Neural progenitor cell (in vitro differentiated cells): ENCODE data around the gene C12orf60. TPM values are rescaled to one million over a fixed set of nuclear protein-coding genes. Genes with fewer than 3 reads are reported as not detected.

Experiments
- DNase-seq: peaks from one replicate; pipeline ENCODE4 v3.0.0-alpha.2; 2016; ENCODE audit warnings: low spot score
- H2AFZ ChIP-seq: fragments of 200-600 bp; sonication (generic); replicated peaks from 2 replicates; pipeline ENCODE4 v1.6.1; 2016; ENCODE audit warnings: antibody characterized with exemption
- H3F3A ChIP-seq: fragments of 200-600 bp; sonication (generic); 2 replicates; pipeline ENCODE4 v1.6.1; 2016; ENCODE audit warnings: antibody characterized with exemption, low read depth
- H3K27ac ChIP-seq: fragments of 200-600 bp; sonication (generic); 2 replicates; pipeline ENCODE4 v1.5.1; 2016; ENCODE audit warnings: mild to moderate bottlenecking
- H3K27me3 ChIP-seq: fragments of 200-600 bp; sonication (generic); 2 replicates; pipeline ENCODE4 v1.6.1; 2016; ENCODE audit warnings: mild to moderate bottlenecking, moderate library complexity
- H3K36me3 ChIP-seq: fragments of 200-600 bp; sonication (generic); 2 replicates; pipeline ENCODE4 v1.5.1; 2016
- H3K4me1 ChIP-seq: fragments of 200-600 bp; sonication (generic); 2 replicates; pipeline ENCODE4 v1.6.1; 2016; ENCODE audit warnings: mixed run types
- H3K4me2 ChIP-seq: fragments of 200-600 bp; sonication (generic); 2 replicates; pipeline ENCODE4 v1.6.1; 2016
- H3K4me3 ChIP-seq: fragments of 200-600 bp; sonication (generic); 2 replicates; pipeline ENCODE4 v1.5.1; 2016
- H3K79me2 ChIP-seq: fragments of 200-600 bp; sonication (generic); 2 replicates; pipeline ENCODE4 v1.6.1; 2016; ENCODE audit warnings: low read depth
- H3K9ac ChIP-seq: fragments of 200-600 bp; sonication (generic); 2 replicates; pipeline ENCODE4 v1.6.1; 2016
- H3K9me3 ChIP-seq: fragments of 200-600 bp; sonication (generic); 2 replicates; pipeline ENCODE4 v1.5.1; 2016; ENCODE audit warnings: low read depth
- H4K20me1 ChIP-seq: fragments of 200-600 bp; sonication (generic); 2 replicates; pipeline ENCODE4 v1.6.1; 2016; ENCODE audit warnings: low read depth
- H3K27ac Mint-ChIP-seq: 3 replicates; pipeline ENCODE4 v1.8.0; 2021; ENCODE audit warnings: mixed read lengths
- H3K27me3 Mint-ChIP-seq: 2 replicates; pipeline ENCODE4 v1.8.0; 2022; ENCODE audit warnings: low read depth, mild to moderate bottlenecking, inconsistent platforms, moderate library complexity, mixed read lengths; ENCODE audit not compliant: insufficient read depth
- H3K36me3 Mint-ChIP-seq: 3 replicates; pipeline ENCODE4 v1.8.0; 2021; ENCODE audit warnings: mixed read lengths
- H3K4me1 Mint-ChIP-seq: 3 replicates; pipeline ENCODE4 v1.8.0; 2021; ENCODE audit warnings: mixed read lengths
- H3K4me3 Mint-ChIP-seq: 3 replicates; pipeline ENCODE4 v1.8.0; 2021; ENCODE audit warnings: mild to moderate bottlenecking, moderate library complexity, mixed read lengths
- H3K9me3 Mint-ChIP-seq: 3 replicates; pipeline ENCODE4 v1.8.0; 2020; ENCODE audit warnings: mixed read lengths
- CTCF ChIP-seq: fragments of 200-600 bp; sonication (generic); IDR thresholded peaks from 2 replicates; pipeline ENCODE4 v1.5.1; 2017; ENCODE audit warnings: antibody characterized with exemption, mild to moderate bottlenecking
- EZH2 ChIP-seq: fragments of 200-600 bp; sonication (generic); IDR thresholded peaks from 2 replicates; pipeline ENCODE4 v1.6.1; 2017; ENCODE audit warnings: antibody characterized with exemption, mild to moderate bottlenecking, moderate library complexity
- EZH2phosphoT487 ChIP-seq: fragments of 200-600 bp; sonication (generic); IDR thresholded peaks from 2 replicates; pipeline ENCODE4 v1.6.1; 2017; ENCODE audit warnings: antibody characterized with exemption
- total RNA-seq: library from RNA; depleted of rRNA; stranded (reverse); fragments of >200 nt; gene quantifications from 2 replicates; pipeline ENCODE4 v1.2.3, GENCODE V29; 2015; ENCODE audit warnings: low replicate concordance

Gene C12orf60
- total RNA-seq, 1 donor from 2014 or later = 5.4 TPM

- Mint-ChIP-seq H3K4me3 (peak overlapping the region; percentile 95), H3K36me3 (peaks cover 15% of the 10 kb centered on the region), H3K4me1 (peaks cover 16% of the 10 kb centered on the region), H3K9me3 (peaks cover 3% of the 10 kb centered on the region), H3K27ac (no peak overlapping the region), H3K27me3 (peaks cover 24% of the 10 kb centered on the region)
- TF ChIP-seq EZH2 = no peak
- no peak for TF ChIP-seq EZH2phosphoT487
- no peak for TF ChIP-seq CTCF
- H3K9ac ChIP-seq = no peak overlapping the region
- H3K4me3 ChIP-seq = peak overlapping the region; percentile 76
- H2AFZ ChIP-seq = peak overlapping the region; percentile 64
- H3K36me3 ChIP-seq = no peaks in the 10 kb centered on the region
- no peaks in the 10 kb centered on the region for H3K9me3 ChIP-seq
- H3K4me1 ChIP-seq = peaks cover 8% of the 10 kb centered on the region
- H3K27ac ChIP-seq = no peak overlapping the region
- H3F3A ChIP-seq = peaks cover 53% of the 10 kb centered on the region
- peaks cover 9% of the 10 kb centered on the region for H3K27me3 ChIP-seq
- peaks cover 31% of the 10 kb centered on the region for H3K79me2 ChIP-seq
- peak; percentile 26 for DNase-seq
- H4K20me1 ChIP-seq = peaks cover 19% of the 10 kb centered on the region
- H3K4me2 ChIP-seq = peak overlapping the region; percentile 87
These were observed 34.6 kb upstream of the C12orf60 start for GRCh38 chr12:14768823-14769405.

- H3K4me3 Mint-ChIP-seq = peak overlapping the region; percentile 95
- H3K27ac ChIP-seq = peak overlapping the region; percentile 49
- peak overlapping the region; percentile 64 for H2AFZ ChIP-seq
These were observed 34.0 kb upstream of the C12orf60 start for GRCh38 chr12:14769466-14769968.

GRCh38 chr12:14769969-14770495 is 33.4 kb upstream of the C12orf60 start:
- Mint-ChIP-seq H3K36me3 (peaks cover 15% of the 10 kb centered on the region), H3K9me3 (peaks cover 7% of the 10 kb centered on the region), H3K4me1 (peaks cover 23% of the 10 kb centered on the region), H3K27ac (peak overlapping the region; percentile 19), H3K27me3 (peaks cover 30% of the 10 kb centered on the region), H3K4me3 (peak overlapping the region; percentile 95)
- H3K4me2 ChIP-seq = peak overlapping the region; percentile 87
- H3K4me3 ChIP-seq = peak overlapping the region; percentile 76
- peak overlapping the region; percentile 49 for H3K27ac ChIP-seq
- peak overlapping the region; percentile 39 for H3K9ac ChIP-seq
- DNase-seq = peak; percentile 90
- H3F3A ChIP-seq = peaks cover 58% of the 10 kb centered on the region
- peaks cover 19% of the 10 kb centered on the region for H4K20me1 ChIP-seq
- peaks cover 9% of the 10 kb centered on the region for H3K27me3 ChIP-seq
- H3K36me3 ChIP-seq = no peaks in the 10 kb centered on the region
- peaks cover 8% of the 10 kb centered on the region for H3K4me1 ChIP-seq
- H3K79me2 ChIP-seq = peaks cover 31% of the 10 kb centered on the region
- peak overlapping the region; percentile 64 for H2AFZ ChIP-seq
- no peaks in the 10 kb centered on the region for H3K9me3 ChIP-seq
- TF ChIP-seq CTCF = peak; percentile 62
- no peak for TF ChIP-seq EZH2
- TF ChIP-seq EZH2phosphoT487 = no peak

More at GRCh38 chr12:14769466-14769968, 34.0 kb upstream of the C12orf60 start:
- Histone ChIP-seq H3K27me3 (peaks cover 9% of the 10 kb centered on the region), H4K20me1 (peaks cover 19% of the 10 kb centered on the region), H3K9me3 (no peaks in the 10 kb centered on the region), H3K4me2 (peak overlapping the region; percentile 87), H3K36me3 (no peaks in the 10 kb centered on the region), H3K4me3 (peak overlapping the region; percentile 76), H3K4me1 (peaks cover 8% of the 10 kb centered on the region), H3K9ac (peak overlapping the region; percentile 58), H3K79me2 (peaks cover 31% of the 10 kb centered on the region), H3F3A (peaks cover 55% of the 10 kb centered on the region)
- peaks cover 29% of the 10 kb centered on the region for H3K27me3 Mint-ChIP-seq
- TF ChIP-seq EZH2phosphoT487 (no peak), CTCF (no peak), EZH2 (no peak)
- peaks cover 7% of the 10 kb centered on the region for H3K9me3 Mint-ChIP-seq
- no peak overlapping the region for H3K27ac Mint-ChIP-seq
- peaks cover 15% of the 10 kb centered on the region for H3K36me3 Mint-ChIP-seq
- peaks cover 20% of the 10 kb centered on the region for H3K4me1 Mint-ChIP-seq
- peak; percentile 86 for DNase-seq
